ENCODE measurements around the gene SMYD3.

The SMYD3 gene

DNA sequence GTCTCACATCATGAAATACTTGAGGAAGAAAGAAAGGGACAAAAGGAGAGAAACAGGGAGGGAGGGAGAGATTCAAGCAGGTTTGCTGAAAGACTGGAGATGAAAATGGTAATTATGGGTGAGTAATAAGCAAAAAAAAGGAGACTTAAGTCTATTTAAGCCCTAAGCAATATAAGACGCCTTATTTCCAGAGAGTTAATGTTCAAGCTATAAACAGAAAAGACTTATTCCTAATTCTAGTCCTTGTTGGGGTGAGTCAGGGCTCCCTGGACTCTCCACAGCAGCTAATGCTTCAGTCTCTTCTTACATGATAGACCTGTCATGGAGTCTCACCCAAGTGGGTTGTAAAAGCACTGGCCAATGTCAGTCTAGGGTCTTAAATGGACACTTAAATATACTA is 619.2 kb downstream of the SMYD3 start:
- H4K20me1 ChIP-seq (ENCODE audit: control insufficient read depth, insufficient read depth, low read depth, low read length) = no peaks in the 10 kb centered on the region
- no peak overlapping the region for H3K4me2 ChIP-seq (ENCODE audit: low read length)
- H3K27ac ChIP-seq (ENCODE audit: low read depth, low read length) = no peak overlapping the region
- H3K4me3 ChIP-seq (ENCODE audit: low read length) = no peak overlapping the region
- no peaks in the 10 kb centered on the region for H3F3A ChIP-seq (ENCODE audit: control insufficient read depth, insufficient read depth)
- no peaks in the 10 kb centered on the region for H3K27me3 ChIP-seq (ENCODE audit: control insufficient read depth, low read length)
- no peaks in the 10 kb centered on the region for H3K9me2 ChIP-seq (replicated peaks; ENCODE audit: control insufficient read depth, low read length)
- TF ChIP-seq, protein P1, sequence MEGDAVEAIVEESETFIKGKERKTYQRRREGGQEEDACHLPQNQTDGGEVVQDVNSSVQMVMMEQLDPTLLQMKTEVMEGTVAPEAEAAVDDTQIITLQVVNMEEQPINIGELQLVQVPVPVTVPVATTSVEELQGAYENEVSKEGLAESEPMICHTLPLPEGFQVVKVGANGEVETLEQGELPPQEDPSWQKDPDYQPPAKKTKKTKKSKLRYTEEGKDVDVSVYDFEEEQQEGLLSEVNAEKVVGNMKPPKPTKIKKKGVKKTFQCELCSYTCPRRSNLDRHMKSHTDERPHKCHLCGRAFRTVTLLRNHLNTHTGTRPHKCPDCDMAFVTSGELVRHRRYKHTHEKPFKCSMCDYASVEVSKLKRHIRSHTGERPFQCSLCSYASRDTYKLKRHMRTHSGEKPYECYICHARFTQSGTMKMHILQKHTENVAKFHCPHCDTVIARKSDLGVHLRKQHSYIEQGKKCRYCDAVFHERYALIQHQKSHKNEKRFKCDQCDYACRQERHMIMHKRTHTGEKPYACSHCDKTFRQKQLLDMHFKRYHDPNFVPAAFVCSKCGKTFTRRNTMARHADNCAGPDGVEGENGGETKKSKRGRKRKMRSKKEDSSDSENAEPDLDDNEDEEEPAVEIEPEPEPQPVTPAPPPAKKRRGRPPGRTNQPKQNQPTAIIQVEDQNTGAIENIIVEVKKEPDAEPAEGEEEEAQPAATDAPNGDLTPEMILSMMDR (IDR thresholded peaks at IDR 0.05; ENCODE audit: low read depth, low read length, poor library complexity, severe bottlenecking) = no peak
- TF ChIP-seq EZH2phosphoT487 (IDR thresholded peaks at IDR 0.05; ENCODE audit: borderline replicate concordance, low read length) = no peak
- no peaks in the 10 kb centered on the region for H3K79me2 ChIP-seq (ENCODE audit: control insufficient read depth, low read length)
- H3K9me3 ChIP-seq (ENCODE audit: control insufficient read depth, insufficient read depth, low read length) = no peaks in the 10 kb centered on the region; the same call in 1 of the 2 replicates
- no peaks in the 10 kb centered on the region for H3K36me3 ChIP-seq (ENCODE audit: control insufficient read depth, low read length)
- no peaks in the 10 kb centered on the region for H3K4me1 ChIP-seq (ENCODE audit: control insufficient read depth, low read length)

DNA sequence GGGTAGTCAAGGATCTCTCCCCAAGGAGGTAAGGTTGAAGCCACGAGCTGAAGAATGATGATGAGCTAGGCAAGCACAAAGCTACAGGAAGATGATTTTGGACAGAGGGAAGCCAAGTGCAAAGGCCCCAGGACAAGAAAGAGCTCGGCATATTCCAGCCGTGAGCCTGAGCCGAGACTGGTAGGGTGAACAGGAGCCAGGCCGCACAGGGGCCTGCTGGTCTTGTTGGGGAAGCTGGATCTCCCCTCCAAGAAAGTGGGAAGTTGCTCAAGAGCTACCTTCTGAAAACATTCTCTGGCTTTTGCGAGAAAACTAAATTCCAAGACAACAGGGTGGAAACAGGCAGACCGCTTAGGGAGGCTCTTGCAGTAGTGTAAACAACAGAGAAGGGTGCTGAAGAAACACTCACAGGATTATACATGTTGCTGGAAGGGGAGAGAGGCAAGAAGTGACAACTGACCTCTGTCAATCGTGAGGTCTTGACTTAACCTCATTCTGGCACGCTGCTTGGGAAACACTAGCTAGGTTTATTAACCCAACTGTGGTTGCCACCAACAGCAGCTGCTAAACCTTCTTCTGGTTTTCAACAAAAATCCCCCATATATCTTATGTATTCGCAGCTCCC is 625.2 kb downstream of the SMYD3 start:
- Histone ChIP-seq H3F3A (ENCODE audit: control insufficient read depth, insufficient read depth) (no peaks in the 10 kb centered on the region), H3K36me3 (ENCODE audit: control insufficient read depth, low read length) (no peaks in the 10 kb centered on the region), H3K4me3 (ENCODE audit: low read length) (no peak overlapping the region), H3K4me1 (ENCODE audit: control insufficient read depth, low read length) (no peaks in the 10 kb centered on the region), H3K79me2 (ENCODE audit: control insufficient read depth, low read length) (no peaks in the 10 kb centered on the region), H3K9me2 (replicated peaks; ENCODE audit: control insufficient read depth, low read length) (no peaks in the 10 kb centered on the region), H3K27ac (ENCODE audit: low read depth, low read length) (no peak overlapping the region), H3K27me3 (ENCODE audit: control insufficient read depth, low read length) (no peaks in the 10 kb centered on the region), H3K9me3 (ENCODE audit: control insufficient read depth, insufficient read depth, low read length) (no peaks in the 10 kb centered on the region), H3K4me2 (ENCODE audit: low read length) (no peak overlapping the region), H4K20me1 (ENCODE audit: control insufficient read depth, insufficient read depth, low read depth, low read length) (no peaks in the 10 kb centered on the region)
- TF ChIP-seq, protein P1 (IDR thresholded peaks at IDR 0.05; ENCODE audit: low read depth, low read length, poor library complexity, severe bottlenecking) = no peak
- no peak for TF ChIP-seq EZH2phosphoT487 (IDR thresholded peaks at IDR 0.05; ENCODE audit: borderline replicate concordance, low read length)

- no peak overlapping the region for H3K4me3 ChIP-seq (ENCODE audit: low read length)
- TF ChIP-seq EZH2phosphoT487 (IDR thresholded peaks at IDR 0.05; ENCODE audit: borderline replicate concordance, low read length) = no peak
- TF ChIP-seq, protein P1 (IDR thresholded peaks at IDR 0.05; ENCODE audit: low read depth, low read length, poor library complexity, severe bottlenecking) = no peak
- no peaks in the 10 kb centered on the region for H3K27me3 ChIP-seq (ENCODE audit: control insufficient read depth, low read length)
- H3K4me1 ChIP-seq (ENCODE audit: control insufficient read depth, low read length) = no peaks in the 10 kb centered on the region
- no peaks in the 10 kb centered on the region for H3K79me2 ChIP-seq (ENCODE audit: control insufficient read depth, low read length)
- no peak overlapping the region for H3K27ac ChIP-seq (ENCODE audit: low read depth, low read length)
- no peak overlapping the region for H3K4me2 ChIP-seq (ENCODE audit: low read length)
- no peaks in the 10 kb centered on the region for H4K20me1 ChIP-seq (ENCODE audit: control insufficient read depth, insufficient read depth, low read depth, low read length)
- H3K36me3 ChIP-seq (ENCODE audit: control insufficient read depth, low read length) = no peaks in the 10 kb centered on the region
- H3K9me2 ChIP-seq (replicated peaks; ENCODE audit: control insufficient read depth, low read length) = no peaks in the 10 kb centered on the region
- no peaks in the 10 kb centered on the region for H3K9me3 ChIP-seq (ENCODE audit: control insufficient read depth, insufficient read depth, low read length)
- no peaks in the 10 kb centered on the region for H3F3A ChIP-seq (ENCODE audit: control insufficient read depth, insufficient read depth)
Measured at GRCh38 chr1:245880754-245881403, 626.2 kb downstream of the SMYD3 start.

Measured in DOHH2 (cell line).